Panc1 (cell line): ENCODE measurements around the gene KCNJ12. TPM values are rescaled to one million over a fixed set of nuclear protein-coding genes. Genes with fewer than 3 reads are reported as not detected.
"Not testable (repeated sequence)": the region's sequence is repeated elsewhere in the genome, so short reads cannot be mapped to it uniquely, and the experiment has no call there.

Experiments
- ATAC-seq: fragments of 200-7000 bp; cut with Tn5 transposase; 2 replicates; pipeline ENCODE4 v1.9.1; 2020; ENCODE audit warnings: mild to moderate bottlenecking, moderate library complexity
- BruUV-seq: library from RNA; stranded (reverse); fragments of 400-500 nt; replicated peaks from 2 replicates; lab custom pipeline; 2021; lab: Mats Ljungman, UMichigan
- CTCF ChIA-PET: fragments of 300-600 bp; sonication (Branson Sonifier 250); formaldehyde crosslinking; loops from one replicate; lab custom pipeline; 2022; ENCODE audit warnings: antibody characterized with exemption; lab: Charles Lee
- POLR2A ChIA-PET: fragments of 300-600 bp; sonication (Branson Sonifier 250); formaldehyde crosslinking; loops from one replicate; lab custom pipeline; 2022; ENCODE audit warnings: antibody characterized with exemption; lab: Charles Lee
- DNase-seq: peaks from one replicate; pipeline ENCODE4 v3.0.0-alpha.2; 2010; ENCODE audit warnings: low read depth, low spot score
- H3K27ac ChIP-seq: 2 replicates; pipeline ENCODE4 v1.5.1; 2011; ENCODE audit warnings: mild to moderate bottlenecking, low read length, inconsistent platforms
- H3K27me3 ChIP-seq: fragments of 200-500 bp; sonication (Bioruptor generic); 2 replicates; pipeline ENCODE4 v1.6.0; 2014; ENCODE audit warnings: low read length, inconsistent platforms; ENCODE audit not compliant: control insufficient read depth, insufficient read depth
- H3K36me3 ChIP-seq: fragments of 200-500 bp; sonication (Bioruptor generic); 2 replicates; pipeline ENCODE4 v1.5.1; 2014; ENCODE audit warnings: inconsistent platforms, mild to moderate bottlenecking, low read length, moderate library complexity; ENCODE audit not compliant: control insufficient read depth, insufficient read depth
- H3K4me1 ChIP-seq: 2 replicates; pipeline ENCODE4 v1.5.1; 2011; ENCODE audit warnings: inconsistent platforms, mild to moderate bottlenecking, low read length, moderate library complexity; ENCODE audit not compliant: control insufficient read depth, insufficient read depth
- H3K4me3 ChIP-seq, 2 experiments: 2 replicates each; pipeline ENCODE4 v1.5.1; 2011 to 2012; ENCODE audit warnings: low read depth in 2 of 2, low read length in 2 of 2, mild to moderate bottlenecking in 2 of 2, inconsistent platforms in 1 of 2, moderate library complexity in 1 of 2
- H3K9me3 ChIP-seq: fragments of 200-500 bp; sonication (Bioruptor generic); 2 replicates; pipeline ENCODE4 v1.5.1; 2014; ENCODE audit warnings: low read depth, mild to moderate bottlenecking, inconsistent platforms, low read length, moderate library complexity; ENCODE audit not compliant: control insufficient read depth, insufficient read depth
- CTCF ChIP-seq: fragments of 450-650 bp; IDR thresholded peaks from 2 replicates; pipeline ENCODE4 v1.5.1; 2017; ENCODE audit warnings: mild to moderate bottlenecking
- POLR2AphosphoS5 ChIP-seq: IDR thresholded peaks from 2 replicates; pipeline ENCODE4 v1.6.1; 2012; ENCODE audit warnings: mild to moderate bottlenecking, low read depth, low read length, moderate library complexity
- REST ChIP-seq, 2 experiments: IDR thresholded peaks; 2 replicates each; pipeline ENCODE4 v1.6.1; 2011 to 2012; ENCODE audit warnings: low read depth in 2 of 2, control low read depth in 1 of 2, low read length in 1 of 2, mild to moderate bottlenecking in 1 of 2, moderate library complexity in 1 of 2; ENCODE audit not compliant: insufficient read depth in 1 of 2
- SIN3A ChIP-seq: IDR thresholded peaks from 2 replicates; pipeline ENCODE4 v1.6.1; 2012; ENCODE audit warnings: low read depth, mild to moderate bottlenecking, low read length, moderate library complexity, borderline replicate concordance; ENCODE audit not compliant: insufficient read depth
- TCF7L2 ChIP-seq: IDR thresholded peaks from 2 replicates; pipeline ENCODE4 v1.6.1; 2011; ENCODE audit warnings: mild to moderate bottlenecking, low read depth, low read length, inconsistent platforms
- in situ Hi-C: cut with HindIII; loops from 2 replicates; pipeline ENCODE4 v1.10.0; 2016; ENCODE audit warnings: low sequenced_read_pairs, low pct_unique_long_range_greater_than_20kb
- intact Hi-C: fragments of 100-400 bp; cut with micrococcal nuclease; formaldehyde crosslinking; loops from one replicate; pipeline ENCODE4 v1.10.0; 2022; ENCODE audit not compliant: unreplicated experiment
- total RNA-seq: library from RNA; stranded (reverse); gene quantifications from one replicate; pipeline ENCODE4 v1.2.1, GENCODE V29; 2021; ENCODE audit not compliant: unreplicated experiment

Gene KCNJ12
- total RNA-seq, 1 experiment from 2014 or later = 2.7 TPM

GRCh38 chr17:21453144-21453898, 77.2 kb downstream of the KCNJ12 start:
- no TSS peak for BruUV-seq
- DNase-seq = no peak
- no peaks in the 10 kb centered on the region; the same call in 1 of the 2 replicates for H3K27me3 ChIP-seq
- peaks cover 5% of the 10 kb centered on the region for H3K4me1 ChIP-seq
- H3K4me3 ChIP-seq = no peak overlapping the region
- in situ Hi-C loops = no loop called here
- ChIA-PET CTCF (no interaction called here), POLR2A (no interaction called here)
- H3K36me3 ChIP-seq = no peaks in the 10 kb centered on the region
- TF ChIP-seq CTCF (no peak), REST (IDR thresholded peaks at IDR 0.05; ENCODE audit: insufficient read depth in 1 of 2, low read depth in 2 of 2, low read length in 1 of 2) (no peak), SIN3A (no peak), POLR2AphosphoS5 (no peak), TCF7L2 (no peak)
- ATAC-seq = no peak
- H3K9me3 ChIP-seq = no peaks in the 10 kb centered on the region
- H3K27ac ChIP-seq = no peak overlapping the region
- intact Hi-C loops = no loop called here

- H3K4me3 ChIP-seq, intact Hi-C loops, H3K9me3 ChIP-seq, ATAC-seq, POLR2A ChIA-PET, BruUV-seq, CTCF ChIA-PET, H3K4me1 ChIP-seq, H3K27ac ChIP-seq, H3K36me3 ChIP-seq, H3K27me3 ChIP-seq, DNase-seq, in situ Hi-C loops: not testable (repeated sequence)
These were observed 77.8 kb downstream of the KCNJ12 start for GRCh38 chr17:21454006-21454405.

- Histone ChIP-seq H3K36me3 (no peaks in the 10 kb centered on the region), H3K27ac (no peak overlapping the region), H3K27me3 (no peaks in the 10 kb centered on the region; the same call in 1 of the 2 replicates), H3K4me3 (no peak overlapping the region), H3K4me1 (peaks cover 5% of the 10 kb centered on the region), H3K9me3 (no peaks in the 10 kb centered on the region)
- no TSS peak for BruUV-seq
- DNase-seq (no peak), ATAC-seq (no peak)
- in situ Hi-C loops = no loop called here
- intact Hi-C loops = no loop called here
- ChIA-PET POLR2A (no interaction called here), CTCF (no interaction called here)
- TF ChIP-seq REST (IDR thresholded peaks at IDR 0.05; ENCODE audit: insufficient read depth in 1 of 2, low read depth in 2 of 2, low read length in 1 of 2) (no peak), CTCF (no peak), POLR2AphosphoS5 (no peak), TCF7L2 (no peak), SIN3A (no peak)
These were observed 78.3 kb downstream of the KCNJ12 start for GRCh38 chr17:21454441-21454840.
